ENCODE data around the gene MROH2A.

DNA sequence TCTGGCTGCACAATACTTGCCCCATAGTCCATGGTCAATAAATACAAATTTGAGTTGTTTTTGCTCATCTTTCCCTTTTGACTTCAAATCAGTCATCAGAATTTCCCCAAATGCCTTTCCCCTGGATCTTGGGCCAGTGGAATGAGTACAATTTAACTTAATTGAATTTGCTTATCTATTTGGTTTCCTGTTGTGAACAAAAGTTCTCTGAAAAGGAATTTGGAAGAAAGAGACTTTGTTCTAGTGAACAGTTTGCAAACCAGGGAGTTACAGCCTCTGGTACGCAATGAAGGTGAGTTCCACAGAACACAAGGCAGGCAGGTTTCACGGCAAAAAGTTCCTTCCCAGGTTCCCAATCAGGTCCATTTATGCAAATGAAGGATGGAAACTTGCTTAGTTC is 19.3 kb upstream of the MROH2A start:
- TF ChIP-seq SP1 (IDR thresholded peaks at IDR 0.05) (no peak), CTCF (IDR thresholded peaks at IDR 0.05; ENCODE audit: low read depth, low read length, missing input control) (no peak), ATF3 (IDR thresholded peaks at IDR 0.05) (no peak), MAX (IDR thresholded peaks at IDR 0.05) (no peak), TAF1 (conservative IDR thresholded peaks at IDR 0.05) (no peak)
- TF ChIP-seq, protein P1, sequence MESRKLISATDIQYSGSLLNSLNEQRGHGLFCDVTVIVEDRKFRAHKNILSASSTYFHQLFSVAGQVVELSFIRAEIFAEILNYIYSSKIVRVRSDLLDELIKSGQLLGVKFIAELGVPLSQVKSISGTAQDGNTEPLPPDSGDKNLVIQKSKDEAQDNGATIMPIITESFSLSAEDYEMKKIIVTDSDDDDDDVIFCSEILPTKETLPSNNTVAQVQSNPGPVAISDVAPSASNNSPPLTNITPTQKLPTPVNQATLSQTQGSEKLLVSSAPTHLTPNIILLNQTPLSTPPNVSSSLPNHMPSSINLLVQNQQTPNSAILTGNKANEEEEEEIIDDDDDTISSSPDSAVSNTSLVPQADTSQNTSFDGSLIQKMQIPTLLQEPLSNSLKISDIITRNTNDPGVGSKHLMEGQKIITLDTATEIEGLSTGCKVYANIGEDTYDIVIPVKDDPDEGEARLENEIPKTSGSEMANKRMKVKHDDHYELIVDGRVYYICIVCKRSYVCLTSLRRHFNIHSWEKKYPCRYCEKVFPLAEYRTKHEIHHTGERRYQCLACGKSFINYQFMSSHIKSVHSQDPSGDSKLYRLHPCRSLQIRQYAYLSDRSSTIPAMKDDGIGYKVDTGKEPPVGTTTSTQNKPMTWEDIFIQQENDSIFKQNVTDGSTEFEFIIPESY (IDR thresholded peaks at IDR 0.05): no peak
